Bronchial epithelial cell (primary cell): ENCODE data around the gene SPAG16. TPM values are rescaled to one million over a fixed set of nuclear protein-coding genes. Genes with fewer than 3 reads are reported as not detected.

ENCODE experiments used
- DNase-seq: peaks from one replicate; pipeline ENCODE4 v3.0.0-alpha.2; 2010; ENCODE audit warnings: low read depth
- FAIRE-seq: peaks from 2 replicates; lab custom pipeline; 2011; peaks lifted over from hg19 to GRCh38; lab: Jason Lieb, UNC
- H3K27me3 ChIP-seq: 2 replicates; pipeline ENCODE4 v1.5.1; 2011; ENCODE audit warnings: low read length; ENCODE audit not compliant: control insufficient read depth, insufficient read depth
- H3K36me3 ChIP-seq: 2 replicates; pipeline ENCODE4 v1.5.1; 2011; ENCODE audit warnings: low read length; ENCODE audit not compliant: control insufficient read depth, insufficient read depth
- H3K4me3 ChIP-seq: 2 replicates; pipeline ENCODE4 v1.5.1; 2011; ENCODE audit warnings: mild to moderate bottlenecking, low read depth, low read length, control low read depth
- CTCF ChIP-seq: IDR thresholded peaks from 2 replicates; pipeline ENCODE4 v1.5.1; 2011; ENCODE audit warnings: mild to moderate bottlenecking, moderate library complexity, low read length, control low read depth, inconsistent platforms; ENCODE audit not compliant: insufficient read depth, severe bottlenecking
- total RNA-seq: library from RNA; depleted of rRNA; stranded (reverse); fragments of >200 nt; gene quantifications from 2 replicates; pipeline ENCODE4 v1.2.1, GENCODE V29; 2014

Gene SPAG16
- total RNA-seq, 1 donor from 2014 or later: 10.8 TPM

- Histone ChIP-seq H3K4me3 (no peak overlapping the region), H3K27me3 (no peaks in the 10 kb centered on the region), H3K36me3 (no peaks in the 10 kb centered on the region)
- FAIRE-seq: no peak
- DNase-seq: no peak
- no peak for TF ChIP-seq CTCF
These were observed 908.4 kb downstream of the SPAG16 start for GRCh38 chr2:214192711-214193110.

- Histone ChIP-seq H3K36me3 (no peaks in the 10 kb centered on the region), H3K27me3 (no peaks in the 10 kb centered on the region), H3K4me3 (no peak overlapping the region)
- FAIRE-seq (no peak), DNase-seq (peak; percentile 67)
- no peak for TF ChIP-seq CTCF
These were observed 909.7 kb downstream of the SPAG16 start for GRCh38 chr2:214193943-214194342.

- Histone ChIP-seq H3K4me3 (no peak overlapping the region), H3K36me3 (no peaks in the 10 kb centered on the region), H3K27me3 (no peaks in the 10 kb centered on the region)
- DNase-seq (no peak), FAIRE-seq (no peak)
- TF ChIP-seq CTCF: no peak
These were observed 912.0 kb downstream of the SPAG16 start for GRCh38 chr2:214196260-214196659.

GRCh38 chr2:214201892-214202291, 917.6 kb downstream of the SPAG16 start:
- no peaks in the 10 kb centered on the region for H3K27me3 ChIP-seq
- no peak overlapping the region for H3K4me3 ChIP-seq
- no peak for TF ChIP-seq CTCF
- DNase-seq (no peak), FAIRE-seq (no peak)
- H3K36me3 ChIP-seq: no peaks in the 10 kb centered on the region

GRCh38 chr2:214203214-214203613, 919.0 kb downstream of the SPAG16 start:
- DNase-seq: no peak
- no peak for TF ChIP-seq CTCF
- Histone ChIP-seq H3K27me3 (no peaks in the 10 kb centered on the region), H3K4me3 (no peak overlapping the region), H3K36me3 (no peaks in the 10 kb centered on the region)
- no peak for FAIRE-seq

- no peak for TF ChIP-seq CTCF
- DNase-seq (peak; percentile 90), FAIRE-seq (no peak)
- no peak overlapping the region for H3K4me3 ChIP-seq
- H3K27me3 ChIP-seq: no peaks in the 10 kb centered on the region
- no peaks in the 10 kb centered on the region for H3K36me3 ChIP-seq
These were observed 919.6 kb downstream of the SPAG16 start for GRCh38 chr2:214203744-214204289.
